Heart right ventricle (tissue), 16 donors: Measurements from ENCODE around the gene HEPHL1. TPM values are rescaled to one million over a fixed set of nuclear protein-coding genes. Genes with fewer than 3 reads are reported as not detected.

Experiments used
- ATAC-seq, 8 donors: fragments of 200-7000 bp; cut with Tn5 transposase; one replicate each; pipeline ENCODE4 v1.9.1; 2020; ENCODE audit warnings: mild to moderate bottlenecking in 8 of 8, moderate library complexity in 8 of 8, moderate number of reproducible peaks in 1 of 8
- DNase-seq, 2 donors: peaks; one replicate each; pipeline ENCODE4 v3.0.0-alpha.2; 2020
- H3K27ac ChIP-seq, 10 donors: fragments of 200-600 bp; sonication (generic) in 2 of 10; one replicate each; pipeline versions ENCODE4 v1.5.0 to v1.8.0; 2020 to 2022; ENCODE audit warnings: mild to moderate bottlenecking in 3 of 10
- H3K27me3 ChIP-seq, 7 donors: fragments of 200-600 bp; one replicate each; pipeline ENCODE4 v1.8.0; 2021 to 2022; ENCODE audit warnings: mild to moderate bottlenecking in 2 of 7
- H3K36me3 ChIP-seq, 9 donors: fragments of 200-600 bp; sonication (generic) in 1 of 9; one replicate each; pipeline versions ENCODE4 v1.5.0 to v1.8.0; 2020 to 2022; ENCODE audit warnings: mild to moderate bottlenecking in 2 of 9
- H3K4me1 ChIP-seq, 9 donors: fragments of 200-600 bp; sonication (generic) in 1 of 9; one replicate each; pipeline versions ENCODE4 v1.5.0 to v1.8.0; 2020 to 2022; ENCODE audit warnings: mild to moderate bottlenecking in 4 of 9
- H3K4me3 ChIP-seq, 10 donors: fragments of 200-600 bp; sonication (generic) in 2 of 10; one replicate each; pipeline versions ENCODE4 v1.5.0 to v1.8.0; 2020 to 2022; ENCODE audit warnings: mild to moderate bottlenecking in 7 of 10, moderate library complexity in 2 of 10
- H3K9me3 ChIP-seq, 11 donors: fragments of 200-600 bp in 10 of 11; sonication (generic) in 2 of 11; one replicate each; pipeline versions ENCODE4 v1.5.0 to v1.8.0; 2013 to 2022; ENCODE audit warnings: mild to moderate bottlenecking in 2 of 11, control low read depth in 1 of 11, moderate library complexity in 1 of 11
- WGBS, 2 donors: extraction: QIAGEN DNeasy Blood & Tissue Kit; methylation state at CpG; one replicate each; pipeline ENCODE4 v1.1.7; 2013; ENCODE audit warnings: inconsistent platforms in 1 of 2; 5-methylcytosine and 5-hydroxymethylcytosine counted together
- intact Hi-C, 10 donors: fragments of 100-400 bp; cut with DNase I; formaldehyde crosslinking; loops; one replicate each; pipeline versions ENCODE4 v1.11.1 to v1.14.2; 2022
- polyA plus RNA-seq, 2 donors: library from polyadenylated mRNA; stranded (reverse); fragments of 200-250 nt; gene quantifications; one replicate each; pipeline ENCODE4 v1.2.3, GENCODE V29; 2013
- total RNA-seq, 10 donors: library from RNA; stranded (reverse); fragmentation: NEBNext Ultra II Directional in 3 of 10; extraction: Animal tissue kit (Norgen Biotek cat#: 25700) in 3 of 10; gene quantifications; one replicate each; pipeline versions ENCODE4 v1.2.1 to v1.2.4, GENCODE V29; 2021 to 2023
- TF ChIP-seq, protein P1 (sequence below), 9 donors: fragments of 200-600 bp; sonication (generic) in 2 of 9; IDR thresholded peaks; one replicate each; pipeline versions ENCODE4 v1.5.0 to v1.8.0; 2021 to 2022; ENCODE audit warnings: antibody characterized with exemption in 9 of 9, mild to moderate bottlenecking in 5 of 9, moderate library complexity in 1 of 9
- donor health status: Arrhythmogenic right ventricular cardiomyopathy.
- donor health status: ischemic (EF 13 %, LVEDD 7.1; RV severe dilation, severe dysfunction).
- donor health status: healthy with polysubstance abuse.
- donor health status: DM: no; HTN: yes; CAD: no.
- donor health status: DM: no; HTN: no; CAD: no.
- donor health status: ischemic (EF 25% LVEDD 6.9; RV normal size, moderate dysfunction).
- donor health status: ischemic (EF 25% LVEDD 5.7; RV mildly dilated, moderate dysfunction).
- donor health status: healthy.
- donor health status: DM: yes; HTN: yes; CAD: no.
- donor health status: Ischemic cardiomyopathy.
- donor health status: ischemic (EF 35%, LVEDD 5.7; RV mildly dilated, moderate dysfunction).
- donor health status: nonischemic (EF 11% LVEDD 7.7; RV severe dilation, severe dysfunction).
- donor health status: DM: yes; HTN: yes; CAD: no.
- donor health status: PGD.
- donor health status: ischemic (EF 29% LVEDD 5.4; RV normal size, mild dysfunction).
- donor health status: nonischemic (EF 23%, LVEDD 6.1; RV moderate dilation, normal function).

HEPHL1 gene
- total and polyA plus RNA-seq, 12 donors, result not detected

DNA sequence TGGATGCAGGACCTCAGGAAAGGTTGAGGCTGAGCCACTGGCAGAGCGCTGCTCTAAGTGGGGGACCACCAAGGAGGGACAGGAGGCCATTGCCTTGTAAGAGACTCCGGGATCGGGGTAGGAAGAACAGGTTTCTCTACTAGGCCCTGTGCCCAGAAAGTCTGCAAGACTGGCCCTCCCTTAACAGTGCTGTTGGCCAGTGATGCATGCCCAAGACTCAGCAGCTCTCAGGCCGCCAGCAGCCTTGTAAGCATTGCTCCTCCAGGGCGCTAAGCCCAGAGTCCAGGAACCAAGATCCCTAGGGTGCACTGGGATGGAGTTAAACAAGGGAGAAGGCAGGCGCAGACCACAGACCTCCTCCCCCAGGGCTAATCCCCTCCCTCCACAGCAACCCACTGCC lies 68.2 kb downstream of the HEPHL1 start:
- Histone ChIP-seq H3K4me1 (no peaks in the 10 kb centered on the region), H3K9me3 (peaks cover 0 to under 1% (median 0%) of the 10 kb centered on the region in 11 donors), H3K27ac (no peak overlapping the region), H3K36me3 (no peaks in the 10 kb centered on the region), H3K27me3 (no peaks in the 10 kb centered on the region), H3K4me3 (no peak overlapping the region)
- no peak for ATAC-seq
- no peak for DNase-seq
- TF ChIP-seq, protein P1, sequence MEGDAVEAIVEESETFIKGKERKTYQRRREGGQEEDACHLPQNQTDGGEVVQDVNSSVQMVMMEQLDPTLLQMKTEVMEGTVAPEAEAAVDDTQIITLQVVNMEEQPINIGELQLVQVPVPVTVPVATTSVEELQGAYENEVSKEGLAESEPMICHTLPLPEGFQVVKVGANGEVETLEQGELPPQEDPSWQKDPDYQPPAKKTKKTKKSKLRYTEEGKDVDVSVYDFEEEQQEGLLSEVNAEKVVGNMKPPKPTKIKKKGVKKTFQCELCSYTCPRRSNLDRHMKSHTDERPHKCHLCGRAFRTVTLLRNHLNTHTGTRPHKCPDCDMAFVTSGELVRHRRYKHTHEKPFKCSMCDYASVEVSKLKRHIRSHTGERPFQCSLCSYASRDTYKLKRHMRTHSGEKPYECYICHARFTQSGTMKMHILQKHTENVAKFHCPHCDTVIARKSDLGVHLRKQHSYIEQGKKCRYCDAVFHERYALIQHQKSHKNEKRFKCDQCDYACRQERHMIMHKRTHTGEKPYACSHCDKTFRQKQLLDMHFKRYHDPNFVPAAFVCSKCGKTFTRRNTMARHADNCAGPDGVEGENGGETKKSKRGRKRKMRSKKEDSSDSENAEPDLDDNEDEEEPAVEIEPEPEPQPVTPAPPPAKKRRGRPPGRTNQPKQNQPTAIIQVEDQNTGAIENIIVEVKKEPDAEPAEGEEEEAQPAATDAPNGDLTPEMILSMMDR (IDR thresholded peaks at IDR 0.05), result no peak
- intact Hi-C loops, result loop anchor here in 1 of 10 donors (10.0 kb wide), 1 partner anchor 105 kb away; no protein-coding TSS in a partner anchor
- WGBS, 2 donors, result 90 to 93% methylated on average over 6 of the region's 6 CpGs

DNA sequence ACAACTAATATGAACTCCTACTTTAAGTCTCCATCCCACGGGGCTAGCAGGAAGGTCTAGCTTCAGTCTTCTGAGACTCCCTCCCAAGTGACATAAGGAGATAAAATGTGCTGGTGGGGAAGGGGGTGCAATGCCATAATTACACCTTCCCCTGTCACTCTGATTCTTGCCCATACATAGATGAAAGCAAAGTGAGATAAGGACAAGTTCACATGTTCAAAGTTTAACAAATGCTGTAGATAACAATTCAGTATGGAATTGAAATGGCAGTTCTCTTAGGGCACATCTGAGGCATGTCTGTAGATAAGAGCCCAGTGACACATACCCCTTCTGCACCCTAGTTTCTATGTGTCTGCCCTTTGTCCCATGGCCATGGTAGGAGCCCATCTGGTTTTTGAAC lies 69.2 kb downstream of the HEPHL1 start:
- ATAC-seq (no peak), DNase-seq (no peak)
- Histone ChIP-seq H3K27ac (no peak overlapping the region), H3K27me3 (no peaks in the 10 kb centered on the region), H3K4me1 (no peaks in the 10 kb centered on the region), H3K9me3 (peaks cover 0 to 11% (median 0%) of the 10 kb centered on the region in 11 donors), H3K4me3 (no peak overlapping the region), H3K36me3 (no peaks in the 10 kb centered on the region)
- TF ChIP-seq, protein P1 (IDR thresholded peaks at IDR 0.05), result no peak
- WGBS, 2 donors, result 52 to 58% methylated on average over 1 of the region's 1 CpG
- intact Hi-C loops, result no loop called here

DNA sequence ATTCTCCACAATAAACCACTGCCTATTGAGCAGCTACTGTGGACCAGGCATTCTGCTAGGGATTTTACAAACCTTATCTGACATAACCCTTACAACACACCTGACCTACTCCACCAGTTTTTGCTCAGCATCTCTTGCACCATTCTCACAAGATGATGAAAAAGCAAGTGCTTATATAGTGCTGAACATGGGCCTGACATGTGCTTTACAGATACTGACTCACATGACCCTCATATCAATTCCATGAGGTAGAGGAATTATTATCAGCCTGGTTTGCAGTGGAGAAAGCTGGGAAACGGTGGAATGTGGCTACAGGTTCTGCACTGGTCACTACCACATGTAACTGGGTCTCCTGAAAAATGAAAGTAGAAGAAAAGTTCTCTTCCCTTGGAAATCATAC lies 69.9 kb downstream of the HEPHL1 start:
- TF ChIP-seq, protein P1 (IDR thresholded peaks at IDR 0.05), result no peak
- 50 to 68% methylated on average over 1 of the region's 1 CpG for WGBS, 2 donors
- DNase-seq, result no peak

DNA sequence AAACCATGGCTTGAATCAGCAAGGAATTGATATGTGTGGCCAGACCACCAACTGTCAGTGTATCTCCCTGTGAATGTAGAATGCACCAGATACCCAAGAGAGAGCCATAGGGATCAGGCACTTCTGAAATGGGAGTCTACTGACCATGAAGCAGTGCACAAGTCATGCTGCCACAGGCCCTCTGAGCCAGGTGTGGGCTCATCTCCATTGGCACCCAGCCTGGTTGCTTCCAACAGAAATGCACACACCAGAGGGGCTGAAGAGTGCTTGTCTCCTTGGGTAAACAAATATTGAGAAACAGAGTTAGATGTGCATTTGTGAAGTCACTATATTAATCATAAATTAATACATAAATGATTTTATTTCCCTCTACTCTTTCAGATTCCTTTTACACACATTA lies 79.1 kb downstream of the HEPHL1 start:
- intact Hi-C loops, result no loop called here
- H3K36me3 ChIP-seq, result no peaks in the 10 kb centered on the region
- DNase-seq, result no peak
- TF ChIP-seq, protein P1 (IDR thresholded peaks at IDR 0.05), result no peak
- H3K27ac ChIP-seq, result no peak overlapping the region
- H3K4me1 ChIP-seq, result no peaks in the 10 kb centered on the region
- H3K9me3 ChIP-seq, result peaks cover 0 to 9% (median 0%) of the 10 kb centered on the region in 11 donors
- no peak for ATAC-seq
- no peaks in the 10 kb centered on the region for H3K27me3 ChIP-seq
- H3K4me3 ChIP-seq, result no peak overlapping the region

More for the DNA sequence above, 69.9 kb downstream of the HEPHL1 start:
- intact Hi-C loops, result no loop called here
- H3K27me3 ChIP-seq, result no peaks in the 10 kb centered on the region
- no peaks in the 10 kb centered on the region for H3K4me1 ChIP-seq
- H3K36me3 ChIP-seq, result no peaks in the 10 kb centered on the region
- H3K4me3 ChIP-seq, result no peak overlapping the region
- ATAC-seq, result no peak
- H3K27ac ChIP-seq, result no peak overlapping the region
- H3K9me3 ChIP-seq, result peaks cover 0 to 11% (median 0%) of the 10 kb centered on the region in 11 donors
